Adrenal gland (tissue), 5 donors: Measurements from ENCODE around the gene LPAR2.

Experiments
- CTCF ChIP-seq, 6 experiments: fragments of 450-650 bp in 4 of 6; fragments of 200-600 bp in 2 of 6; sonication (generic) in 1 of 6; IDR thresholded peaks; 1 replicate in 5 of 6; 2 replicates in 1 of 6; pipeline versions ENCODE4 v1.5.1 to v1.8.0; 2016 to 2021; ENCODE audit warnings: antibody characterized with exemption in 6 of 6, mild to moderate bottlenecking in 2 of 6, moderate library complexity in 1 of 6
- POLR2A ChIP-seq, 2 donors: fragments of 450-650 bp; IDR thresholded peaks; one replicate each; pipeline ENCODE4 v1.6.1; 2017; ENCODE audit warnings: antibody characterized with exemption in 2 of 2, mild to moderate bottlenecking in 2 of 2, moderate library complexity in 1 of 2
- donor health status: DM: no; HTN: no; CAD: no.

GRCh38 chr19:19630062-19630414 lies 2.0 kb upstream of the LPAR2 start:
- no peak for TF ChIP-seq CTCF (IDR thresholded peaks at IDR 0.05)
- TF ChIP-seq POLR2A (IDR thresholded peaks at IDR 0.05) = no peak
